HG03045 (cell line): ENCODE results near the gene DNHD1.

Source experiments
- ATAC-seq: cut with Tn5 transposase; IDR thresholded peaks from one replicate; pipeline ENCODE4 v1.9.1; 2021; ENCODE audit warnings: mild to moderate bottlenecking, moderate library complexity; ENCODE audit not compliant: unreplicated experiment

DNHD1 gene

GRCh38 chr11:6563121-6563619 lies 66.1 kb downstream of the DNHD1 start:
- ATAC-seq: no peak

- no peak for ATAC-seq
Observed at GRCh38 chr11:6563667-6564066, 66.6 kb downstream of the DNHD1 start.

GRCh38 chr11:6565325-6565724 lies 68.2 kb downstream of the DNHD1 start:
- no peak for ATAC-seq

- no peak for ATAC-seq
Observed at GRCh38 chr11:6565988-6566703, 69.1 kb downstream of the DNHD1 start.

GRCh38 chr11:6566704-6567370 lies 69.8 kb downstream of the DNHD1 start:
- no peak for ATAC-seq

GRCh38 chr11:6567371-6567745 lies 70.3 kb downstream of the DNHD1 start:
- no peak for ATAC-seq

- ATAC-seq: no peak
Observed at GRCh38 chr11:6568191-6568918, 71.3 kb downstream of the DNHD1 start.

GRCh38 chr11:6569706-6570105 lies 72.6 kb downstream of the DNHD1 start:
- ATAC-seq: no peak

- no peak for ATAC-seq
Observed at GRCh38 chr11:6570691-6571427, 73.8 kb downstream of the DNHD1 start.

GRCh38 chr11:6571434-6572008 lies 74.4 kb downstream of the DNHD1 start:
- ATAC-seq: no peak

- no peak for ATAC-seq
Observed at GRCh38 chr11:6572215-6572614, 75.1 kb downstream of the DNHD1 start.

GRCh38 chr11:6574816-6575715 lies 78.0 kb downstream of the DNHD1 start:
- no peak for ATAC-seq

GRCh38 chr11:6576471-6577373 lies 79.6 kb downstream of the DNHD1 start:
- no peak for ATAC-seq

- ATAC-seq: no peak
Observed at GRCh38 chr11:6578134-6578533, 81.1 kb downstream of the DNHD1 start.

- no peak for ATAC-seq
Observed at GRCh38 chr11:6579681-6580080, 82.6 kb downstream of the DNHD1 start.

GRCh38 chr11:6583584-6583983 lies 86.5 kb downstream of the DNHD1 start:
- no peak for ATAC-seq

GRCh38 chr11:6584528-6584927 lies 87.4 kb downstream of the DNHD1 start:
- ATAC-seq: no peak

GRCh38 chr11:6586434-6587359 lies 89.6 kb downstream of the DNHD1 start:
- no peak for ATAC-seq
